ENCODE results near the gene MGAT3. TPM values are rescaled to one million over a fixed set of nuclear protein-coding genes. Genes with fewer than 3 reads are reported as not detected.
A peak's percentile ranks its signal among the peaks of the same experiment; 100 is the strongest.

The MGAT3 gene
- total RNA-seq, 1 donor: not detected

GRCh38 chr22:39530116-39530515, 73.3 kb downstream of the MGAT3 start:
- Histone ChIP-seq H3K36me3 (ENCODE audit: insufficient read depth, low read length) (peaks cover 29% of the 10 kb centered on the region), H3K4me1 (ENCODE audit: insufficient read depth, low read length) (peaks cover 20% of the 10 kb centered on the region)

GRCh38 chr22:39530692-39531331, 74.0 kb downstream of the MGAT3 start:
- peaks cover 48% of the 10 kb centered on the region for H3K79me2 ChIP-seq (ENCODE audit: insufficient read depth, low read length)
- H3K36me3 ChIP-seq (ENCODE audit: insufficient read depth, low read length): peaks cover 29% of the 10 kb centered on the region
- H3K27me3 ChIP-seq (ENCODE audit: insufficient read depth, low read length): no peaks in the 10 kb centered on the region
- H3K4me3 ChIP-seq (ENCODE audit: insufficient read depth, low read length): no peak overlapping the region
- peak overlapping the region; percentile 3 for H3K4me2 ChIP-seq (ENCODE audit: insufficient read depth, low read length)
- peaks cover 20% of the 10 kb centered on the region for H3K4me1 ChIP-seq (ENCODE audit: insufficient read depth, low read length)
- peaks cover 47% of the 10 kb centered on the region for H4K20me1 ChIP-seq (ENCODE audit: insufficient read depth, low read length)
- no peaks in the 10 kb centered on the region for H3K9me3 ChIP-seq (ENCODE audit: low read depth, low read length)
- TF ChIP-seq CTCF (IDR thresholded peaks at IDR 0.05; ENCODE audit: extremely low read depth, low read depth, low read length): peak; percentile 24
- peak; percentile 81 for DNase-seq (ENCODE audit: insufficient read length, low spot score, missing footprints)
- no peak overlapping the region for H2AFZ ChIP-seq (ENCODE audit: low read length)
- no peak overlapping the region for H3K27ac ChIP-seq (ENCODE audit: low read depth, low read length)

More at GRCh38 chr22:39530116-39530515, 73.3 kb downstream of the MGAT3 start:
- Histone ChIP-seq H3K4me2 (ENCODE audit: insufficient read depth, low read length) (no peak overlapping the region), H3K9me3 (ENCODE audit: low read depth, low read length) (no peaks in the 10 kb centered on the region), H3K4me3 (ENCODE audit: insufficient read depth, low read length) (no peak overlapping the region), H3K27ac (ENCODE audit: low read depth, low read length) (no peak overlapping the region), H4K20me1 (ENCODE audit: insufficient read depth, low read length) (peaks cover 51% of the 10 kb centered on the region), H3K27me3 (ENCODE audit: insufficient read depth, low read length) (no peaks in the 10 kb centered on the region), H3K79me2 (ENCODE audit: insufficient read depth, low read length) (peaks cover 51% of the 10 kb centered on the region), H2AFZ (ENCODE audit: low read length) (no peak overlapping the region)
- peak; percentile 57 for DNase-seq (ENCODE audit: insufficient read length, low spot score, missing footprints)
- no peak for TF ChIP-seq CTCF (IDR thresholded peaks at IDR 0.05; ENCODE audit: extremely low read depth, low read depth, low read length)

DNA sequence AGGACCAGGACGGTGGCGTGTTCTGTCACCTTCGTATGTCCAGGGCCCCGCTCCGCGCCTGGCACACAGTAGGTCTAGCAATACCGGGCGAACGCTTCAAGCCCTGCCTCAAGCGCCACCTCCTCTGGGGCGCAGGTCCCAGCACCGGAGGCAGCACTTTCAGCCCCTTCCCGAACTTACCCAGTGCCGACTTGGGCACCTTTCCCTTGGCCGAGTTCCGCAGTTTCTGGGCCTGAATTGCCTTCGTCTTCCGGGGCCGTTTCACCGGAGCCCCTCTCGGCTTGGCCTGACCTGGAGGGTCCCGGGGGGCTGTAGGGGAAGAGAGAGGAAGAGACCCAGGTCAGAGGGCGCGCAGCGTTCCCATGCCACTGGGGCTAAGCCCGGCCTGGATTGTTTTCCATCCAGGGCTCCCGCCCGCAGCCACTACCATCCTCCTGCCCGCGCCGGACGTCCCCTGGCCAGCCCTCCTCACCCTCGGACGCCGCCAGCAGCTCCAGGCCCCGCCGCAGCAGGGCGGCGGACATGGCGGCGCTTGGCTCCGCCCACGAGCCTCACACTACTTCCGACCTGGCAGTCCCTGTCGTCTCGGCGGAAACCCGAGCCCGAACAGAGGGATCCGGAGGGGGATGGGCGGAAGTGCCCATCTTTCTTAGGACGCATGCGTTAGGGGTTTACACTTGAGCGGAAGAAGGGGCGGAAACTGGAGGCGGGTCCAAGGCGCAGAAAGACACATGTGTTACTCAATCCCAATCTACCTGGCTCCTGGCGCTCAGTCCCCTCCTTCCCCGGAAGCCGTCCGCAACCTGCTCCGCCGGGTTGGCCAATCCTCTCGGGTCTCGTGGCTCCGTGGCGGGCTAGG, 75.6 kb downstream of the MGAT3 start, which contains the start of gene RPS19BP1:
RPS19BP1 (minus strand) TSS at position 534 of the 859 bp plus-strand sequence; CDS start at position 524, 10 bp downstream.
- Histone ChIP-seq H3K9me3 (ENCODE audit: low read depth, low read length) (no peaks in the 10 kb centered on the region), H3K79me2 (ENCODE audit: insufficient read depth, low read length) (peaks cover 47% of the 10 kb centered on the region), H3K27ac (ENCODE audit: low read depth, low read length) (peak within 1 kb of the TSS; percentile 71), H3K4me1 (ENCODE audit: insufficient read depth, low read length) (peaks cover 20% of the 10 kb centered on the region), H3K4me3 (ENCODE audit: insufficient read depth, low read length) (peak within 1 kb of the TSS; percentile 89), H3K4me2 (ENCODE audit: insufficient read depth, low read length) (peak within 1 kb of the TSS; percentile 95), H3K36me3 (ENCODE audit: insufficient read depth, low read length) (peaks cover 26% of the 10 kb centered on the region), H4K20me1 (ENCODE audit: insufficient read depth, low read length) (peaks cover 40% of the 10 kb centered on the region), H3K27me3 (ENCODE audit: insufficient read depth, low read length) (no peaks in the 10 kb centered on the region), H2AFZ (ENCODE audit: low read length) (peak within 1 kb of the TSS; percentile 91)
- TF ChIP-seq CTCF (IDR thresholded peaks at IDR 0.05; ENCODE audit: extremely low read depth, low read depth, low read length): no peak
- peak; percentile 99 for DNase-seq (ENCODE audit: insufficient read length, low spot score, missing footprints)

DNA sequence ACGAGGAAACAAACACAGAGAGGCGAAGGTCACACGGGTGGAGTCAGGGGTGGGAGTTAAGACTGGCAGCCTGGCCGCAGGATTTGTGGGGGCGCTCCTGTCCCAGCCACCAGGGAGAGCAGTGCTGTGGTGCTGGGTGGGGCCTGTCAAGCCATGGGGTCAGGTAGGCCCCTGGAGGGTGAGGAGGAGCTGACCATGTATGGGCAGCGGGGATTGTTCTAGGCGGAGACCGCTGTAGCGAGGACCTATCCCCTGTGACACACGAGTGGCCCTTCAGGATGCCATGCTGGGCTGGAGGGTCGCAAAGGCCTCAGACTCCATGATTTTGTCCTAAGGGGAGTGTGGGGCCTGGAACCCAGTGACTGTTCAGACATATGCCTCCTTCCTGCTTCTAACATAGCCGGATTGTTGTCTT, 77.3 kb downstream of the MGAT3 start:
- peak overlapping the region; percentile 74 for H3K4me2 ChIP-seq (ENCODE audit: insufficient read depth, low read length)
- peaks cover 32% of the 10 kb centered on the region for H3K79me2 ChIP-seq (ENCODE audit: insufficient read depth, low read length)
- H3K27ac ChIP-seq (ENCODE audit: low read depth, low read length): no peak overlapping the region
- H2AFZ ChIP-seq (ENCODE audit: low read length): peak overlapping the region; percentile 95
- DNase-seq (ENCODE audit: insufficient read length, low spot score, missing footprints): peak; percentile 63
- no peaks in the 10 kb centered on the region for H3K27me3 ChIP-seq (ENCODE audit: insufficient read depth, low read length)
- H4K20me1 ChIP-seq (ENCODE audit: insufficient read depth, low read length): peaks cover 24% of the 10 kb centered on the region
- H3K36me3 ChIP-seq (ENCODE audit: insufficient read depth, low read length): peaks cover 10% of the 10 kb centered on the region
- H3K4me3 ChIP-seq (ENCODE audit: insufficient read depth, low read length): no peak overlapping the region
- no peaks in the 10 kb centered on the region for H3K9me3 ChIP-seq (ENCODE audit: low read depth, low read length)
- TF ChIP-seq CTCF (IDR thresholded peaks at IDR 0.05; ENCODE audit: extremely low read depth, low read depth, low read length): no peak
- H3K4me1 ChIP-seq (ENCODE audit: insufficient read depth, low read length): peaks cover 18% of the 10 kb centered on the region

Measured in osteoblast (primary cell).